IMR-90 (cell line): Measurements from ENCODE around the gene IL1RAPL1. TPM values are rescaled to one million over a fixed set of nuclear protein-coding genes. Genes with fewer than 3 reads are reported as not detected.

ENCODE experiments used
- ATAC-seq: fragments of 200-7000 bp; cut with Tn5 transposase; 2 replicates; pipeline ENCODE4 v1.9.1; 2020; ENCODE audit warnings: low read depth, mild to moderate bottlenecking, moderate library complexity
- BruUV-seq: library from RNA; stranded (reverse); fragments of 400-500 nt; replicated peaks from 2 replicates; lab custom pipeline; 2021; lab: Mats Ljungman, UMichigan
- CTCF ChIA-PET: fragments of 300-600 bp; formaldehyde crosslinking; extraction: SDS; loops from one replicate; lab custom pipeline; 2021; ENCODE audit warnings: antibody characterized with exemption; lab: Yijun Ruan, JAX
- POLR2A ChIA-PET: fragments of 300-600 bp; sonication (Branson Sonifier 250); formaldehyde crosslinking; loops from one replicate; lab custom pipeline; 2022; ENCODE audit warnings: antibody characterized with exemption; ENCODE audit not compliant: unreplicated experiment; lab: Charles Lee
- DNase-seq: peaks from one replicate; pipeline ENCODE4 v3.0.0; 2013
- H2AFZ ChIP-seq: replicated peaks from 2 replicates; pipeline ENCODE3; 2013; ENCODE audit warnings: low read length, mild to moderate bottlenecking; ENCODE audit not compliant: poor library complexity
- H2AK5ac ChIP-seq: 2 replicates; pipeline ENCODE4 v1.6.1; 2013; ENCODE audit warnings: low read depth, low read length, inconsistent platforms
- H2AK9ac ChIP-seq: replicated peaks from 2 replicates; pipeline ENCODE3; 2013; ENCODE audit warnings: mild to moderate bottlenecking, low read depth, low read length, moderate library complexity; ENCODE audit not compliant: poor library complexity
- H2BK120ac ChIP-seq: 2 replicates; pipeline ENCODE4 v1.6.1; 2013; ENCODE audit warnings: low read depth, low read length, inconsistent platforms
- H2BK15ac ChIP-seq: 3 replicates; pipeline ENCODE4 v1.6.1; 2013; ENCODE audit warnings: low read depth, low read length, inconsistent platforms
- H2BK20ac ChIP-seq: 2 replicates; pipeline ENCODE4 v1.6.1; 2013; ENCODE audit warnings: low read depth, mild to moderate bottlenecking, inconsistent platforms, low read length, moderate library complexity
- H2BK5ac ChIP-seq: 2 replicates; pipeline ENCODE4 v1.6.1; 2013; ENCODE audit warnings: mild to moderate bottlenecking, low read depth, low read length, inconsistent platforms; ENCODE audit not compliant: poor library complexity, severe bottlenecking
- H3K14ac ChIP-seq: replicated peaks from 2 replicates; pipeline ENCODE4 v1.6.1; 2013; ENCODE audit warnings: low read depth, low read length, inconsistent platforms
- H3K18ac ChIP-seq: 2 replicates; pipeline ENCODE4 v1.6.1; 2013; ENCODE audit warnings: low read depth, low read length, control low read depth
- H3K23ac ChIP-seq: 2 replicates; pipeline ENCODE4 v1.6.1; 2013; ENCODE audit warnings: low read depth, low read length, inconsistent platforms
- H3K27ac ChIP-seq: 2 replicates; pipeline ENCODE4 v1.5.1; 2013; ENCODE audit warnings: mild to moderate bottlenecking, control low read depth, low read length; ENCODE audit not compliant: insufficient read depth
- H3K27me3 ChIP-seq: 2 replicates; pipeline ENCODE4 v1.6.1; 2013; ENCODE audit warnings: low read length; ENCODE audit not compliant: control insufficient read depth, insufficient read depth
- H3K36me3 ChIP-seq: 2 replicates; pipeline ENCODE4 v1.6.1; 2013; ENCODE audit warnings: low read length, mixed read lengths; ENCODE audit not compliant: control insufficient read depth, insufficient read depth
- H3K4ac ChIP-seq: 2 replicates; pipeline ENCODE4 v1.6.1; 2013; ENCODE audit warnings: low read depth, low read length, inconsistent platforms
- H3K4me1 ChIP-seq: 2 replicates; pipeline ENCODE4 v1.6.1; 2013; ENCODE audit warnings: low read length, mixed read lengths; ENCODE audit not compliant: control insufficient read depth, insufficient read depth
- H3K4me2 ChIP-seq: 2 replicates; pipeline ENCODE4 v1.6.1; 2013; ENCODE audit warnings: low read depth, mild to moderate bottlenecking, control low read depth, low read length, moderate library complexity
- H3K4me3 ChIP-seq: 2 replicates; pipeline ENCODE4 v1.5.1; 2013; ENCODE audit warnings: low read depth, mild to moderate bottlenecking, control low read depth, low read length, moderate library complexity; ENCODE audit not compliant: insufficient read depth
- H3K56ac ChIP-seq: 2 replicates; pipeline ENCODE4 v1.6.1; 2013; ENCODE audit warnings: low read length, inconsistent platforms; ENCODE audit not compliant: insufficient read depth; ENCODE audit errors: extremely low read depth
- H3K79me1 ChIP-seq, 2 experiments: 2 replicates each; pipeline ENCODE4 v1.6.1; 2013; ENCODE audit warnings: low read length in 2 of 2, inconsistent platforms in 1 of 2, low read depth in 1 of 2
- H3K9ac ChIP-seq: 2 replicates; pipeline ENCODE4 v1.6.1; 2013; ENCODE audit warnings: low read depth, low read length, control low read depth
- H3K9me1 ChIP-seq: 2 replicates; pipeline ENCODE4 v1.6.1; 2013; ENCODE audit warnings: low read length, inconsistent platforms; ENCODE audit not compliant: insufficient read depth
- H3K9me3 ChIP-seq: 2 replicates; pipeline ENCODE4 v1.6.1; 2013; ENCODE audit warnings: low read length; ENCODE audit not compliant: control insufficient read depth, insufficient read depth
- H4K20me1 ChIP-seq: 2 replicates; pipeline ENCODE4 v1.6.1; 2013; ENCODE audit warnings: low read length, inconsistent platforms; ENCODE audit not compliant: insufficient read depth
- H4K5ac ChIP-seq: 2 replicates; pipeline ENCODE4 v1.6.1; 2013; ENCODE audit warnings: mild to moderate bottlenecking, low read depth, low read length, control low read depth
- H4K8ac ChIP-seq, 2 experiments: 2 replicates each; pipeline ENCODE4 v1.6.1; 2013; ENCODE audit warnings: low read depth in 2 of 2, low read length in 2 of 2, control low read depth in 1 of 2, inconsistent platforms in 1 of 2
- H4K91ac ChIP-seq: 2 replicates; pipeline ENCODE4 v1.6.1; 2013; ENCODE audit warnings: low read depth, low read length, inconsistent platforms; ENCODE audit not compliant: insufficient read depth
- CEBPB ChIP-seq: IDR thresholded peaks from 2 replicates; pipeline ENCODE4 v1.6.1; 2012; ENCODE audit warnings: low read depth, low read length, improper control_type of control experiment
- FOS ChIP-seq: fragments of 150-350 bp; IDR thresholded peaks from 2 replicates; pipeline ENCODE4 v1.6.1; 2016; ENCODE audit warnings: low read depth, low read length
- NFE2L2 ChIP-seq: fragments of 150-350 bp; IDR thresholded peaks from 2 replicates; pipeline ENCODE4 v1.6.1; 2016; ENCODE audit warnings: low read depth, mild to moderate bottlenecking, low read length
- POLR2A ChIP-seq: IDR thresholded peaks from 2 replicates; pipeline ENCODE4 v1.6.1; 2012; ENCODE audit warnings: mild to moderate bottlenecking, low read depth, low read length
- RAD21 ChIP-seq: IDR thresholded peaks from 2 replicates; pipeline ENCODE4 v1.6.1; 2012; ENCODE audit warnings: low read length, improper control_type of control experiment
- RCOR1 ChIP-seq: IDR thresholded peaks from 2 replicates; pipeline ENCODE4 v1.6.1; 2012; ENCODE audit warnings: mild to moderate bottlenecking, low read length, improper control_type of control experiment; ENCODE audit not compliant: insufficient replicate concordance
- RFX5 ChIP-seq: IDR thresholded peaks from 2 replicates; pipeline ENCODE4 v1.8.0; 2012; ENCODE audit warnings: low read depth, mild to moderate bottlenecking, low read length, moderate library complexity
- WGBS, 2 experiments: methylation state at CpG; one replicate each; pipeline versions ENCODE4 v1.1.5 to v1.1.7; 2013; ENCODE audit warnings: missing lambda C conversion rate in 2 of 2; ENCODE audit not compliant: insufficient read length in 1 of 2; ENCODE audit errors: extremely low coverage in 2 of 2; 5-methylcytosine and 5-hydroxymethylcytosine counted together
- dilution Hi-C: fragments of 300-500 bp; cut with HindIII; formaldehyde crosslinking; loops from one replicate; pipeline ENCODE4 v1.14.3; 2018; ENCODE audit warnings: low sequenced_read_pairs; ENCODE audit not compliant: unreplicated experiment
- in situ Hi-C: fragments of 300-500 bp; cut with MboI; formaldehyde crosslinking; loops from 3 replicates; pipeline ENCODE4 v1.14.3; 2019; ENCODE audit warnings: low sequenced_read_pairs, inconsistent platforms, mixed read lengths
- intact Hi-C: fragments of 100-400 bp; cut with micrococcal nuclease; formaldehyde crosslinking; loops from 2 replicates; pipeline ENCODE4 v1.10.0; 2022
- polyA plus RNA-seq, 3 experiments: library from polyadenylated mRNA; depleted of rRNA; stranded (reverse); fragments of >200 nt; gene quantifications; 2 replicates each; pipeline ENCODE4 v1.2.3, GENCODE V29; 2012; ENCODE audit warnings: low replicate concordance in 1 of 3
- total RNA-seq: library from RNA; depleted of rRNA; stranded (reverse); fragments of >200 nt; gene quantifications from 2 replicates; pipeline ENCODE4 v1.2.3, GENCODE V29; 2012

IL1RAPL1 gene
- total and polyA plus RNA-seq, 2 of the 4 experiments (the other 2 are of a cell fraction), result 1.5 to 9.0 TPM

- Histone ChIP-seq H3K56ac (no peak overlapping the region), H3K27ac (no peak overlapping the region), H3K9ac (no peak overlapping the region), H3K4me3 (no peak overlapping the region), H3K9me3 (no peaks in the 10 kb centered on the region), H2BK20ac (no peak overlapping the region), H4K8ac (no peak overlapping the region), H2BK15ac (no peak overlapping the region), H3K79me1 (no peaks in the 10 kb centered on the region), H3K9me1 (no peaks in the 10 kb centered on the region), H3K18ac (no peak overlapping the region), H3K4me1 (no peaks in the 10 kb centered on the region), H3K14ac (no peak overlapping the region), H4K5ac (no peak overlapping the region), H3K27me3 (no peaks in the 10 kb centered on the region; the same call in 1 of the 2 replicates), H4K91ac (no peak overlapping the region), H4K20me1 (no peaks in the 10 kb centered on the region), H2AFZ (no peak overlapping the region), H2BK5ac (no peak overlapping the region), H2BK120ac (no peak overlapping the region), H3K36me3 (no peaks in the 10 kb centered on the region), H2AK5ac (no peak overlapping the region), H3K4ac (no peak overlapping the region), H2AK9ac (no peak overlapping the region), H3K4me2 (no peak overlapping the region), H3K23ac (no peak overlapping the region)
- TF ChIP-seq FOS (no peak), RFX5 (no peak), RAD21 (no peak), RCOR1 (no peak), NFE2L2 (peak; percentile 42; the same call in 1 of the 2 replicates), POLR2A (no peak), CEBPB (no peak)
- intact Hi-C loops (no loop called here), in situ Hi-C loops (no loop called here), dilution Hi-C loops (no loop called here)
- POLR2A ChIA-PET, result no interaction called here
- WGBS, 2 experiments, result no CpG with 5 or more reads among the region's 5 CpGs
- DNase-seq, result peak; percentile 9
- ATAC-seq, result no peak
- BruUV-seq, result no TSS peak
- CTCF ChIA-PET, result no interaction called here
These were observed 1239.5 kb downstream of the IL1RAPL1 start for GRCh38 chrX:29826742-29827141.
